Mammary epithelial cell (primary cell): ENCODE measurements around the gene WDR18.

ENCODE experiments used
- EZH2 ChIP-seq: IDR thresholded peaks from 2 replicates; pipeline ENCODE4 v1.6.1; 2012; ENCODE audit warnings: low read length, inconsistent platforms, borderline replicate concordance
- TF ChIP-seq, protein P1 (sequence below), 2 donors: IDR thresholded peaks in 1 of 2; conservative IDR thresholded peaks in 1 of 2; 2 replicates each; pipeline ENCODE4 v1.5.1; 2011 to 2012; ENCODE audit warnings: inconsistent platforms in 2 of 2, low read length in 2 of 2, mild to moderate bottlenecking in 2 of 2, control low read depth in 1 of 2, low read depth in 1 of 2; ENCODE audit not compliant: insufficient read depth in 1 of 2; ENCODE audit errors: extremely low read depth in 1 of 2

DNA sequence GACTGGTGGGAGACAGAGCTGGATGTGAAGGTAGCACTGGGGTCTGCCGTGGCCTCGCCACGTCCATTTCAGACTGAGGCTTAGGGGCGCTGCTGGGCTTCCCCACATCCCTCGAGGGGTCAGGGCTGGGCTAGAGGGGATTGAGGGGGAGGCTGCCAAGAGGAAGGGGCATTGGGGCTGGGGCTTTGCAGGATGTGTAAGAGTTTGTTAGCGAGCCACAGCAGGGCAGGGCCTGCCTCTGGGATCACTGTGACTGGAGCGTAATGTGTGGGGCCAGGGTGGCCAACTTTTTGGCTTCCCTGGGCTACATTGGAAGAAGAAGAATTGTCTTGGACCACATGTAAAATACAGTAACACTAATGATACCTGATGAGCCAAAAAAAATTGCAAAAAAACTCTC lies 44.2 kb upstream of the WDR18 start:
- TF ChIP-seq, protein P1, sequence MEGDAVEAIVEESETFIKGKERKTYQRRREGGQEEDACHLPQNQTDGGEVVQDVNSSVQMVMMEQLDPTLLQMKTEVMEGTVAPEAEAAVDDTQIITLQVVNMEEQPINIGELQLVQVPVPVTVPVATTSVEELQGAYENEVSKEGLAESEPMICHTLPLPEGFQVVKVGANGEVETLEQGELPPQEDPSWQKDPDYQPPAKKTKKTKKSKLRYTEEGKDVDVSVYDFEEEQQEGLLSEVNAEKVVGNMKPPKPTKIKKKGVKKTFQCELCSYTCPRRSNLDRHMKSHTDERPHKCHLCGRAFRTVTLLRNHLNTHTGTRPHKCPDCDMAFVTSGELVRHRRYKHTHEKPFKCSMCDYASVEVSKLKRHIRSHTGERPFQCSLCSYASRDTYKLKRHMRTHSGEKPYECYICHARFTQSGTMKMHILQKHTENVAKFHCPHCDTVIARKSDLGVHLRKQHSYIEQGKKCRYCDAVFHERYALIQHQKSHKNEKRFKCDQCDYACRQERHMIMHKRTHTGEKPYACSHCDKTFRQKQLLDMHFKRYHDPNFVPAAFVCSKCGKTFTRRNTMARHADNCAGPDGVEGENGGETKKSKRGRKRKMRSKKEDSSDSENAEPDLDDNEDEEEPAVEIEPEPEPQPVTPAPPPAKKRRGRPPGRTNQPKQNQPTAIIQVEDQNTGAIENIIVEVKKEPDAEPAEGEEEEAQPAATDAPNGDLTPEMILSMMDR (conservative IDR thresholded peaks at IDR 0.05 in 1 of 2, IDR thresholded peaks at IDR 0.05 in 1 of 2; ENCODE audit: extremely low read depth in 1 of 2, insufficient read depth in 1 of 2, low read depth in 1 of 2, low read length in 2 of 2), result no peak
- TF ChIP-seq EZH2, result no peak
